CD4-positive, alpha-beta T cell (primary cell): ENCODE results near the gene ZSWIM4. TPM values are rescaled to one million over a fixed set of nuclear protein-coding genes. Genes with fewer than 3 reads are reported as not detected.

ENCODE experiments used
- ATAC-seq: fragments of 200-7000 bp; cut with Tn5 transposase; one replicate; pipeline ENCODE4 v1.10.0; 2022; ENCODE audit warnings: mild to moderate bottlenecking; ENCODE audit not compliant: poor library complexity
- CTCF ChIA-PET: fragments of 350-600 bp; sonication (Branson Sonifier 250); formaldehyde crosslinking; loops from one replicate; lab custom pipeline; 2021; ENCODE audit warnings: antibody characterized with exemption, inconsistent platforms; lab: Charles Lee
- POLR2A ChIA-PET: fragments of 350-600 bp; sonication (Branson Sonifier 250); formaldehyde crosslinking; loops from one replicate; lab custom pipeline; 2021; ENCODE audit warnings: antibody characterized with exemption, inconsistent platforms; lab: Charles Lee
- DNase-seq, 14 experiments: peaks; one replicate each; pipeline ENCODE4 v3.0.0-alpha.2; 2013 to 2020; ENCODE audit warnings: mixed read lengths in 2 of 14
- H3K27ac ChIP-seq, 2 donors: one replicate each; pipeline versions ENCODE4 v1.5.1 to v1.7.0; 2013; ENCODE audit warnings: low read length in 2 of 2, low read depth in 1 of 2, mild to moderate bottlenecking in 1 of 2
- H3K27me3 ChIP-seq, 2 experiments: 1 replicate in 1 of 2; 2 replicates in 1 of 2; pipeline versions ENCODE4 v1.6.1 to v1.7.0; 2013; ENCODE audit warnings: low read length in 2 of 2, control low read depth in 1 of 2, mild to moderate bottlenecking in 1 of 2, moderate library complexity in 1 of 2; ENCODE audit not compliant: insufficient read depth in 2 of 2, control insufficient read depth in 1 of 2
- H3K36me3 ChIP-seq: one replicate; pipeline ENCODE4 v1.6.1; 2013; ENCODE audit warnings: low read length, control low read depth; ENCODE audit not compliant: insufficient read depth
- H3K4me1 ChIP-seq: one replicate; pipeline ENCODE4 v1.6.1; 2013; ENCODE audit warnings: low read length, control low read depth; ENCODE audit not compliant: insufficient read depth
- H3K4me3 ChIP-seq: one replicate; pipeline ENCODE4 v1.5.1; 2013; ENCODE audit warnings: mild to moderate bottlenecking, low read length, moderate library complexity
- H3K9me3 ChIP-seq, 2 experiments: 1 replicate in 1 of 2; 2 replicates in 1 of 2; pipeline versions ENCODE4 v1.6.1 to v1.7.0; 2013; ENCODE audit warnings: low read length in 2 of 2, mild to moderate bottlenecking in 2 of 2, control low read depth in 1 of 2, moderate library complexity in 1 of 2; ENCODE audit not compliant: control insufficient read depth in 1 of 2, insufficient read depth in 1 of 2
- H3K27ac Mint-ChIP-seq: one replicate; pipeline ENCODE4 v1.8.0; 2020; ENCODE audit warnings: mixed read lengths
- H3K27me3 Mint-ChIP-seq: one replicate; pipeline ENCODE4 v1.8.0; 2021; ENCODE audit warnings: mixed read lengths
- H3K36me3 Mint-ChIP-seq: one replicate; pipeline ENCODE4 v1.8.0; 2021; ENCODE audit warnings: low read depth, mixed read lengths
- H3K4me1 Mint-ChIP-seq: one replicate; pipeline ENCODE4 v1.8.0; 2021; ENCODE audit warnings: low read depth, mixed read lengths
- H3K4me3 Mint-ChIP-seq: one replicate; pipeline ENCODE4 v1.8.0; 2020; ENCODE audit warnings: mild to moderate bottlenecking, mixed read lengths
- H3K9me3 Mint-ChIP-seq: one replicate; pipeline ENCODE4 v1.8.0; 2020; ENCODE audit warnings: mixed read lengths
- CTCF ChIP-seq: fragments of 200-600 bp; IDR thresholded peaks from one replicate; pipeline ENCODE4 v1.8.0; 2022; ENCODE audit warnings: antibody characterized with exemption, mild to moderate bottlenecking
- intact Hi-C, 2 experiments: fragments of 100-400 bp; cut with DNase I in 1 of 2; cut with micrococcal nuclease in 1 of 2; formaldehyde crosslinking; loops; one replicate each; pipeline versions ENCODE4 v1.15.1 to v1.9.0; 2023 to 2025; cut with DNase I, micrococcal nuclease
- polyA plus RNA-seq, 2 donors: library from polyadenylated mRNA; unstranded; fragments of 120-200 nt; gene quantifications; one replicate each; pipeline ENCODE4 v1.2.1, GENCODE V29; 2013
- total RNA-seq, 174 experiments: library from RNA in 2 of 174; stranded (reverse) in 2 of 174; gene quantifications; one replicate each; pipeline ENCODE4 v1.2.3 and lab custom pipeline; 2021 to 2026

Gene ZSWIM4
- total RNA-seq (1 to 10 TPM; 3.5 to 3.8 TPM), total RNA-seq (lab: John Stamatoyannopoulos, UW) (1.5 to 18.4 (median 5.1) reads per million in 172 experiments)
- 3.1 TPM for polyA plus RNA-seq (2013, experiment 1 of 2)
- 2.9 TPM for polyA plus RNA-seq (2013, experiment 2 of 2)

- peak within 1 kb of the TSS; percentile 90 for H3K27ac Mint-ChIP-seq
- intact Hi-C loops: loop anchor here (1.0 to 2.0 kb wide), 3 partner anchors 20 to 52 kb away; partner anchors contain the start of gene C19orf53 (in 2 of the 2)
- ATAC-seq (peak; percentile 85), DNase-seq (peak; percentile 66 to 97 (median 90))
- no peaks in the 10 kb centered on the region for H3K27me3 Mint-ChIP-seq
- H3K27me3 ChIP-seq: no peaks in the 10 kb centered on the region
- no peak for TF ChIP-seq CTCF
- H3K36me3 ChIP-seq: no peaks in the 10 kb centered on the region
- peaks cover 4% of the 10 kb centered on the region for H3K36me3 Mint-ChIP-seq
- H3K9me3 Mint-ChIP-seq: no peaks in the 10 kb centered on the region
- H3K9me3 ChIP-seq: no peaks in the 10 kb centered on the region
- ChIA-PET CTCF (interaction anchor here (0.6 to 1.8 kb wide), 3 partner anchors 11 to 67 kb away, joined by 3 to 4 read pairs (median 4); no protein-coding TSS in a partner anchor), POLR2A (interaction anchor here (0.6 to 3.8 kb wide), 14 partner anchors 7 to 323 kb away, joined by 3 to 21 read pairs (median 5); partner anchors contain the start of genes C19orf53, DCAF15, IL27RA and MRI1)
- peaks cover 40% of the 10 kb centered on the region for H3K4me1 Mint-ChIP-seq
- H3K4me1 ChIP-seq: peaks cover 34% of the 10 kb centered on the region
- H3K27ac ChIP-seq: peak within 1 kb of the TSS; percentile 59 to 64
- H3K4me3 Mint-ChIP-seq: peak within 1 kb of the TSS; percentile 96
- peak within 1 kb of the TSS; percentile 70 for H3K4me3 ChIP-seq
Measured at GRCh38 chr19:13794757-13795589, at the start of gene ZSWIM4. Gene ZSWIM4 (plus strand): TSS chr19:13795443. CDS start chr19:13795649, 206 bp downstream.

GRCh38 chr19:13747098-13747453, 48.2 kb upstream of the ZSWIM4 start:
- Mint-ChIP-seq H3K27ac (peak overlapping the region; percentile 87), H3K9me3 (no peaks in the 10 kb centered on the region), H3K4me1 (peaks cover 30% of the 10 kb centered on the region), H3K4me3 (peak overlapping the region; percentile 91), H3K27me3 (no peaks in the 10 kb centered on the region), H3K36me3 (peaks cover 30% of the 10 kb centered on the region)
- ATAC-seq (no peak), DNase-seq (no peak)
- no peaks in the 10 kb centered on the region for H3K27me3 ChIP-seq
- ChIA-PET POLR2A (interaction anchor here (1.0 to 2.7 kb wide), 17 partner anchors 7 to 595 kb away, joined by 3 to 39 read pairs (median 6); partner anchors contain the start of genes C19orf53, IL27RA, MRI1 and PRKACA), CTCF (interaction anchor here (1.2 to 1.8 kb wide), 3 partner anchors 26 to 939 kb away, joined by 3 to 8 read pairs (median 6); no protein-coding TSS in a partner anchor)
- peaks cover 6% of the 10 kb centered on the region for H3K36me3 ChIP-seq
- H3K4me1 ChIP-seq: peaks cover 34% of the 10 kb centered on the region
- peak overlapping the region; percentile 52 to 79 for H3K27ac ChIP-seq
- H3K9me3 ChIP-seq: no peaks in the 10 kb centered on the region
- H3K4me3 ChIP-seq: peak overlapping the region; percentile 98
- intact Hi-C loops: loop anchor here in 1 of 2 experiments (1.0 kb wide), 2 partner anchors 16 to 17 kb away; partner anchors contain the start of gene MRI1
- TF ChIP-seq CTCF: no peak

GRCh38 chr19:13748169-13748828, 46.9 kb upstream of the ZSWIM4 start:
- H3K36me3 ChIP-seq: peaks cover 12% of the 10 kb centered on the region
- no peaks in the 10 kb centered on the region for H3K9me3 ChIP-seq
- H3K4me1 ChIP-seq: peaks cover 34% of the 10 kb centered on the region
- CTCF ChIA-PET: interaction anchor here (0.6 to 1.8 kb wide), 4 partner anchors 27 to 938 kb away, joined by 3 to 8 read pairs (median 4); no protein-coding TSS in a partner anchor
- ATAC-seq (peak; percentile 15), DNase-seq (peak in 7 of 14 experiments; percentile 10 to 58 (median 24))
- Mint-ChIP-seq H3K4me3 (peak overlapping the region; percentile 91), H3K27me3 (no peaks in the 10 kb centered on the region), H3K9me3 (no peaks in the 10 kb centered on the region), H3K36me3 (peaks cover 38% of the 10 kb centered on the region), H3K27ac (peak overlapping the region; percentile 87), H3K4me1 (peaks cover 30% of the 10 kb centered on the region)
- H3K27ac ChIP-seq: peak overlapping the region; percentile 79 to 95
- H3K4me3 ChIP-seq: peak overlapping the region; percentile 98
- intact Hi-C loops: loop anchor here in 1 of 2 experiments (1.0 kb wide), 1 partner anchor 26 kb away; the partner anchor contains the start of gene C19orf53
- H3K27me3 ChIP-seq: no peaks in the 10 kb centered on the region
- POLR2A ChIA-PET: interaction anchor here (1.0 to 2.7 kb wide), 21 partner anchors 8 to 633 kb away, joined by 3 to 39 read pairs (median 5); partner anchors contain the start of genes ADGRE5, C19orf53, IL27RA and MRI1
- no peak for TF ChIP-seq CTCF
